Measurements from ENCODE around the gene CCDC12.

The CCDC12 gene

GRCh38 chr3:46927718-46928073 lies 48.8 kb downstream of the CCDC12 start:
- TF ChIP-seq, protein P1, sequence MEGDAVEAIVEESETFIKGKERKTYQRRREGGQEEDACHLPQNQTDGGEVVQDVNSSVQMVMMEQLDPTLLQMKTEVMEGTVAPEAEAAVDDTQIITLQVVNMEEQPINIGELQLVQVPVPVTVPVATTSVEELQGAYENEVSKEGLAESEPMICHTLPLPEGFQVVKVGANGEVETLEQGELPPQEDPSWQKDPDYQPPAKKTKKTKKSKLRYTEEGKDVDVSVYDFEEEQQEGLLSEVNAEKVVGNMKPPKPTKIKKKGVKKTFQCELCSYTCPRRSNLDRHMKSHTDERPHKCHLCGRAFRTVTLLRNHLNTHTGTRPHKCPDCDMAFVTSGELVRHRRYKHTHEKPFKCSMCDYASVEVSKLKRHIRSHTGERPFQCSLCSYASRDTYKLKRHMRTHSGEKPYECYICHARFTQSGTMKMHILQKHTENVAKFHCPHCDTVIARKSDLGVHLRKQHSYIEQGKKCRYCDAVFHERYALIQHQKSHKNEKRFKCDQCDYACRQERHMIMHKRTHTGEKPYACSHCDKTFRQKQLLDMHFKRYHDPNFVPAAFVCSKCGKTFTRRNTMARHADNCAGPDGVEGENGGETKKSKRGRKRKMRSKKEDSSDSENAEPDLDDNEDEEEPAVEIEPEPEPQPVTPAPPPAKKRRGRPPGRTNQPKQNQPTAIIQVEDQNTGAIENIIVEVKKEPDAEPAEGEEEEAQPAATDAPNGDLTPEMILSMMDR (IDR thresholded peaks at IDR 0.05; ENCODE audit: low read depth, low read length): no peak
- TF ChIP-seq POLR2A (IDR thresholded peaks at IDR 0.05; ENCODE audit: extremely low read depth, insufficient read length) (no peak), MAX (IDR thresholded peaks at IDR 0.05; ENCODE audit: low read depth, low read length) (no peak), MYC (IDR thresholded peaks at IDR 0.05; ENCODE audit: low read depth, low read length) (no peak)
- H3K4me3 ChIP-seq (ENCODE audit: low read depth, low read length): no peak overlapping the region
- no peak for DNase-seq (ENCODE audit: low read depth)

- peak overlapping the region; percentile 2 for H3K4me3 ChIP-seq (ENCODE audit: low read depth, low read length)
- DNase-seq (ENCODE audit: low read depth): peak; percentile 92
- TF ChIP-seq MYC (IDR thresholded peaks at IDR 0.05; ENCODE audit: low read depth, low read length): no peak
- no peak for TF ChIP-seq POLR2A (IDR thresholded peaks at IDR 0.05; ENCODE audit: extremely low read depth, insufficient read length)
- TF ChIP-seq MAX (IDR thresholded peaks at IDR 0.05; ENCODE audit: low read depth, low read length): no peak
- TF ChIP-seq, protein P1 (IDR thresholded peaks at IDR 0.05; ENCODE audit: low read depth, low read length): no peak
Measured at GRCh38 chr3:46926871-46927717, 49.5 kb downstream of the CCDC12 start.

DNA sequence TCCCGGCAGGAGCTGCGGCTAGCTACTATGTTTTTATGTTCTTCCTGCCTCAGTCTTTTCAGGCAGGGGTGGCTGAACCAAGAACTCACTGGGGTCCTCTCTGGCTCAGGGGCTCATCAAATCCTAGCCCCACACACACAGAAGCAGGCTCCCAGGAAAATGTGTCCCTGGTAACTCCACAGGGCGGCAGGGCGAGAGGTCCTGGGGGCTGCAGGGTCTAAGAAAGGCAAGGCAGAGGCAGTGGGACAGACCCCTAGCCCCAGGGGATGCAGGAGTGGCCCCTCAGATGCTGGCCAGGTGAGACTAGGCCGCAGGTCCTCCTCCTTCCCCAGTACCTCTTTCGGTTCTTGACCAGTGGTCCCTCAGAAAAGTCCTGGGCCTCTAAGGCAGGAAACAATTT lies 50.1 kb downstream of the CCDC12 start:
- peak overlapping the region; percentile 2 for H3K4me3 ChIP-seq (ENCODE audit: low read depth, low read length)
- TF ChIP-seq MAX (IDR thresholded peaks at IDR 0.05; ENCODE audit: low read depth, low read length) (no peak), MYC (IDR thresholded peaks at IDR 0.05; ENCODE audit: low read depth, low read length) (no peak), POLR2A (IDR thresholded peaks at IDR 0.05; ENCODE audit: extremely low read depth, insufficient read length) (no peak)
- TF ChIP-seq, protein P1 (IDR thresholded peaks at IDR 0.05; ENCODE audit: low read depth, low read length): no peak
- DNase-seq (ENCODE audit: low read depth): no peak

DNA sequence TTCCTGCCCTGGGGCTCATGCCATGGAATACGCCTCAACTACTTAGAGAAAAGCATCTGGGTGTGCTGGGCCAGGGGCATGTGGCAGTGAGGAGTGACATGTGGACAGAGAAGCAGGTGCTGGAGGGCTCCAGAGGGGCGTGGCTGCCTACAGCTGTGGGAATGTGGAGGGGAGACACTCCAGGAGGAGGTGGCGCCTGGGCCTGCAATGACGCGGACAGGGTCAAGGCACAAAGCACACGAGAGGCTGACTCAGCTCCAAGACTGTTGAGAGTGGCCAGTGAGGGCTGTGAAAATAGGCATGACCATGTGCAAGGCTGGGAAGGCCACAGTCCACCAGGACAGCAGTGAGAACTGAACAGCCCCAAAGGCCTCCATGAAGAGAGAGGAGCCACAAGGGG lies 50.5 kb downstream of the CCDC12 start:
- TF ChIP-seq POLR2A (IDR thresholded peaks at IDR 0.05; ENCODE audit: extremely low read depth, insufficient read length) (no peak), MAX (IDR thresholded peaks at IDR 0.05; ENCODE audit: low read depth, low read length) (no peak), MYC (IDR thresholded peaks at IDR 0.05; ENCODE audit: low read depth, low read length) (no peak)
- TF ChIP-seq, protein P1 (IDR thresholded peaks at IDR 0.05; ENCODE audit: low read depth, low read length): no peak
- no peak overlapping the region for H3K4me3 ChIP-seq (ENCODE audit: low read depth, low read length)
- DNase-seq (ENCODE audit: low read depth): no peak

DNA sequence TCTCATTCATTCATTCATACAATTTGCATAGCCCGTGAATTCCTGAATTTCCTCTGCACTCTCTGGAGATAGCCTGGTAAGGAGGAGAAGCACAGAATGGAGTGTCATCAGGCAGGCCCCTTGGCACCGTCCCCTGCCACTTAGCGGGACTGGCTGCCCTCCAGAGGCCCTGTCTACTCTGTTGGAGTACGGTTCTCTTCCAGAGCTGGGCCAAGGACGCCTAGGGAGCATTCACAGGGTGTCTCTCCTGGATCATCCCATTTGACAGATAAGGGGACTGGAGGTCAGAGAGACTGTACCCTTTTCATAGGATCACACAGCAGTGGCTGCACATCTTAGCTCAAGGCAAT lies 51.0 kb downstream of the CCDC12 start:
- TF ChIP-seq POLR2A (IDR thresholded peaks at IDR 0.05; ENCODE audit: extremely low read depth, insufficient read length) (no peak), MAX (IDR thresholded peaks at IDR 0.05; ENCODE audit: low read depth, low read length) (no peak), MYC (IDR thresholded peaks at IDR 0.05; ENCODE audit: low read depth, low read length) (no peak)
- TF ChIP-seq, protein P1 (IDR thresholded peaks at IDR 0.05; ENCODE audit: low read depth, low read length): no peak
- no peak for DNase-seq (ENCODE audit: low read depth)
- H3K4me3 ChIP-seq (ENCODE audit: low read depth, low read length): no peak overlapping the region
